GM19455 (cell line): ENCODE measurements around the gene SPTA1.

Experiments used
- ATAC-seq: cut with Tn5 transposase; IDR thresholded peaks from one replicate; pipeline ENCODE4 v1.9.1; 2021; ENCODE audit not compliant: unreplicated experiment

Gene SPTA1

DNA sequence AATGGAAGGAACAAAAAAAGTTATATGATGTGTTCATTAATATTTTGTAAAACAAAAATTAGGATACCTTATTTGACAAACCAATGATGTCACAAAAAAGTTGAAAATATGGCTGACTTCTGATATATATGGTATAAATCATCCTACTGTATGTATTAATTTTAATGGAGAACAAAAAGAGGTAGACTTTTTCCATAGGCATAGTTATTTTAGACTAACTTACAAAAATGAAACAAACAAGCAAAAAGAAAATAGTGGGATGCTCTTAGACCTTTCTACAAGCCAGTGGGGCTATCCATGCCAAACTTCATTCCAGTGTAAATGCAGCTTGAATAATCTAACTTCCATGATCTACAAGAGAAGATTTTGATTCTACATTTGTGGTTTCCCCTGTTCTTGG is 522 bp upstream of the SPTA1 start:
- ATAC-seq: no peak

- ATAC-seq: no peak
Observed at GRCh38 chr1:158685085-158685484, 1.4 kb downstream of the SPTA1 start.

- ATAC-seq: no peak
Observed at GRCh38 chr1:158681606-158682005, 4.9 kb downstream of the SPTA1 start.

- no peak for ATAC-seq
Observed at GRCh38 chr1:158679289-158679688, 7.2 kb downstream of the SPTA1 start.

DNA sequence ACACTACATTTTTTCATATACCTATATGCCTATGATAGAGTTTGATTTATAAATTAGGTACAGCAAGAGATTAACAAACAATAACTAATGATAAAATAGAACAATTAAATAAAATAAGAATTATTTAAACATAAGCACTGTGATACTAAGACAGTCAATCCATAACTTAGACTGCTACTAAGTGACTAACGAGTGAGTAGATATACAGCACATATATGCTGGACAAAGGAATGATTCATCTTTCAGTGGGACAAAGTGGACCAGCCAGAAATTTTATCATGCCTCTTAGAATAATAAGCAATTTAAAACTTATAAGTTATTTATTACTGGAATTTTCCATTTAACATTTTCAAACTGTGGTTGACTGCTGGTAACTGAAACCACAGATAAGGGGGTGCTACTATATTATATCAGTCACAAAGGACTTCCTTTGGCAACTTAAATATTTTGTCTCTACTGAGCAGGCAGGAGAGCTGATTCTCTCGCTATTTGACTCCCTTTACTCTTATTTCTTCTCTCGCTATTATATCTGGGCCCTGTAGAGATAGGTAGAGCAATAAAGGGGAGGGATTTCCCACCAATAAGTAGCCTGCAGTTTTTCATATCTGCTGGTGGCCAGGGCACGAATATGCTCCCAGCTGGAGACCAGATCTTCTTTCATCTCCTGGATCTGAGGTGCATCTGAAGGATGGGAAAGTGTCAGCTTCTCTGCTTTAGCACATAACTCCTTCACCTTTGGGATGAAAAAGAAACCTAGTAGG is 10.8 kb downstream of the SPTA1 start:
- no peak for ATAC-seq

- no peak for ATAC-seq
Observed at GRCh38 chr1:158674302-158674701, 12.2 kb downstream of the SPTA1 start.

- no peak for ATAC-seq
Observed at GRCh38 chr1:158666037-158666436, 20.5 kb downstream of the SPTA1 start.

DNA sequence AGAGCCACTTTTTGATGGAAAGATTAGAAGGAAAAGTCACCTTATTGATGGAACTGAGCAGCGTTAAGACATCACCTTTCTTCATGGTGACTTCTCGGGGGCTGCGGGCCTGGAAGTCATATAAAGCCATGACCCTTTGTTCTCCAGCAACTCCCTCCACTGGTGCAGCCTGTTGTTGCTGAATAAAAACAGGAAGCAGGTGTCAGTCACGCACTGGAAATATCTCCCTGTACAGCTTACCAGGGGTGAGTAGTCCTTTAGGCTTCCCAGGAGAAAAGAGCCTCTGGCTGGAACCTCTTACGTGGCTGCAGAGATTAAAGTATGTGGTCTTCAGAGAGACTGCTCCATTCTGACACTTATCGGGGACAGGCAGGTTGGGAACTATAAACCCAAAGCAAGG is 31.9 kb downstream of the SPTA1 start:
- no peak for ATAC-seq

DNA sequence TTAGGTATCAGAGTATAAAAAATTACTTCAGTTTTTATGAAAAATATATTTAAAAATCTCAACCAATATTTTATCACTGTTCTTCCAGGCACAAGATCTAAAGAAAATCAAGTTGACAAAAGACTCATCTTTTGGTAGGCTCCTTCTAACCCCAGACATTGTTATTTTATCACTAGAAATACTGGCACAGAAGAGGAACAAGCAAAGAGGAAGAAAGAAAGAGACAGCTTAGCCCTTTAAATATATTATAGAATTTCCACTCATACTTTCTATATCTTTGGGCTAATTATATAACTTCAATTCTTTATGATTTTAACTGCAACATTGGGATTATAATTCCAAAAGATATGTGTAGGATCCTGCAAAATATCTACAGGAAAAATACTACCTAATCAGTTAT is 32.4 kb downstream of the SPTA1 start:
- no peak for ATAC-seq

- ATAC-seq: no peak
Observed at GRCh38 chr1:158652721-158653334, 33.7 kb downstream of the SPTA1 start.

DNA sequence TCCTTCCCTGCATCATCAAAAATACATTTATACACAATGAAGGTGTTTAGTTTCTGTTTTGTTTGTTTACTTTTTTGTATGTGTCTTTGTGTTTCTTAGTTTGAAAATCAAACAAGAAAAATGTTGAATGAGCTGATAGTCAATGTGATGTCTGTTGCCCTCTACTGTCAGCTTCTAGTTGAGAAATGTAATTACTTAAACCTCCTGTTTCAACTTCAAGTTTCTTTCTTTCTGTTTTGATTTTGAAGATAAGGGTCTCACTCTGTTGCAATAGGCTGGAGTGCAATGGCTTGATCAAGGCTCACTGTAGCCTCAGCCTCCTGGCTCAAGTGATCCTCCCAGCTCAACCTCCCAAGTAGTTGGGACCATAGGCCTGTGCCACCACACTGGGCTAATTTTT is 37.5 kb downstream of the SPTA1 start:
- ATAC-seq: no peak

DNA sequence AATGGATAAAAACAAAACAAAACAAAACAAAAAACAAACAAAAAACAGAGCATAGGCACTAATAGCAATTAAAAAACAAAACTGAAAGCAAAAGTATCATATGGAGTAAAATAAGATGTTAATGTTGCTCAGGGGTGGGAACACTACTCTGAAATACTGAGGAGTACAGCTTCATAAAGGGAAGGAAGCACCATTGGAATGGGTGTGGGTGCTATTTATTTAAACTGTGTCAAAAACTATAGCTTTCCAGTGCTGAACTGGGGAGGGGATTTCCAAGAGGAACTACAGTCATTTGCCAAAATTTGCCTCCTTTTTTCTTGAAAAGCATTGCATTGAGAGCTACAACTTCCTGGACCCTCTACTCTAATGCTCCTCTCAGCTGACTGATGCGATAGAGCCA is 40.0 kb downstream of the SPTA1 start:
- no peak for ATAC-seq

- no peak for ATAC-seq
Observed at GRCh38 chr1:158644449-158644848, 42.1 kb downstream of the SPTA1 start.

- ATAC-seq: no peak
Observed at GRCh38 chr1:158638904-158639303, 47.6 kb downstream of the SPTA1 start.

DNA sequence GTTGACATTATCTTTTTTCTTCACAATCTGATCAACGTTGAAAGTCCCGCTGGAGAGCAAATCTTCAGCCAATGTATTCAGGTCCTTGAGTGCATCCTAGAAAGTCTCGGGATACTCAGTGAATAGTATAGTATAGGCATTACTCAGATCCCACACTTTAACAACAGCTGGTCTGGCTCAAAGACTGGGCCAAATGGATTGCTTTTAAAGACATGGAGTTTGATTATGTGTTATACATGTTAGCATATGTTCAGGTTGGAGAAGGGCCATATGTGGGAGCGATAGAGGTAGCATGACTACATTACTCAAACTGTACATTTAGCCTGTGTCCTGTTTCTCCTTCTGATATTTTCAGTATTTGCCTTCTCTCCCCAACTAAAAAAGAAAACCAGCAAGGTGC is 48.4 kb downstream of the SPTA1 start:
- ATAC-seq: no peak

DNA sequence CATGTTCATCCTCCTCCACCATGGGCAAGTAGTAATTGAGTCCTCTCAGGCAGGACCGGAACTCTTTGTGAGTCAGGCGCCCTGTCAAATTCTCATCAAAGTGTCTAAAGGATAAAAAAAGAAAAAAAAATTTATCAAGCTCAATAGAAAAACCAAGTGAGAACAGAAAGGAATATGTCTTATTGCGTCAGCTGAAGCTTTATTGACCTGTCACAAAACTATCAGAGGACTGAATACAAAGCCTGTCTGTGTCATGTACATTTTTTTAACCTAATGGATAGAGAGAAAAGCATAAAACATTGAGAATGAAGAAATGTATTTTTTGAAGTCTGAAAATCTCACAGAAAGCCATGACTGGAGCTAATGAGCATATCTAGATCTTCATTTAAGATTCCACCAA is 72.8 kb downstream of the SPTA1 start:
- ATAC-seq: no peak

- ATAC-seq: no peak
Observed at GRCh38 chr1:158611916-158612315, 74.6 kb downstream of the SPTA1 start.

GRCh38 chr1:158607296-158607695 is 79.2 kb downstream of the SPTA1 start:
- no peak for ATAC-seq

- no peak for ATAC-seq
Observed at GRCh38 chr1:158604968-158605367, 81.5 kb downstream of the SPTA1 start, which contains the start of gene OR10Z1. TSS of gene OR10Z1 (plus strand) at chr1:158605268. CDS start at chr1:158606439, 1,171 bp downstream.

DNA sequence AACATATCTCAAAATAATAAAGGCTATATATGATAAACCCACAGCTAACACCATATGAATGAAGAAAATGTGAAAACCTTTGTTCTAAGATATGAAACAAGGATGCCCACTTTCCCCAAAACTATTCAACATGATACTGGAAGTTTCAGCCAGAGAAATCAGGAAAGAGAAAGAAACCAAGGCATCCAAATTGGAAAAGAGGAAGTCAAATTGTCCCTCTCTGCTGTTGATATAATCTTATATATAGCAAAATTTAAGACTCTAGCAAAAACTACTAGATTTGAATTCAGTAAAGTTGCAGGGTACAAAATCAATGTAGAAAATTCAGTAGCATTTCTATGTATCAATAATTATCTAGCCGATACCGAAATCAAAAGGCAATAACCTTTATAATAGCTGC is 85.8 kb downstream of the SPTA1 start:
- no peak for ATAC-seq

DNA sequence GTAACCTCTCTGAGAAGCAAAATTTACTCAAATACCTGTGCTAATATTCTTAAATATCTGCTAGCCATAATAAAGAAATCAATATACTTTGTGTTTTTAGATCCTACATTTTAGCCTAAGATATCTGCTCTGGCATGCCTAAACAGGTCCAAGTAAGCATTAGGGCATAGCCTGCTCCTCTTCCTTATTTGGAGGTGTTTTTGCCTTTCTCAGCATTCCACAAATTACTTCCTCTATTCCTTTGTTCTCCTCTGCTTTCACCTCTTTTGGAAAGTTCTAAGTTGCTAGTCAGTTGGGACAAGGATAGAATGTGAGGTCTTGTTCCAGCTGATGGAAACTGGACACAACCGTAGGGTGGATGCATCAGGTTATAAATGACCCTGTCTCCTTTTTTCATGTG is 99.6 kb downstream of the SPTA1 start:
- ATAC-seq: no peak

GRCh38 chr1:158583962-158584361 is 102.6 kb downstream of the SPTA1 start:
- ATAC-seq: no peak

- no peak for ATAC-seq
Observed at GRCh38 chr1:158579733-158580132, 106.8 kb downstream of the SPTA1 start, which contains the start of gene OR10X1. TSS of gene OR10X1 (minus strand) at chr1:158579899. CDS start at chr1:158579899, 0 bp downstream.
